Activated CD4-positive, alpha-beta T cell treated with anti-CD3 and anti-CD28 coated beads, Interleukin-2, amount 10 ng/mL, durations not matched to agents 24 days and 14 days (primary cell): ENCODE measurements around the gene MAFG. TPM values are rescaled to one million over a fixed set of nuclear protein-coding genes. Genes with fewer than 3 reads are reported as not detected.

Source experiments
- DNase-seq: peaks from one replicate; pipeline ENCODE4 v3.0.0; 2022
- H3K27ac Mint-ChIP-seq: one replicate; pipeline ENCODE4 v1.8.0; 2022; ENCODE audit warnings: mild to moderate bottlenecking, mixed read lengths
- H3K27me3 Mint-ChIP-seq: one replicate; pipeline ENCODE4 v1.8.0; 2022; ENCODE audit warnings: mixed read lengths
- H3K36me3 Mint-ChIP-seq: one replicate; pipeline ENCODE4 v1.8.0; 2022; ENCODE audit warnings: low read depth, mild to moderate bottlenecking, mixed read lengths
- H3K4me1 Mint-ChIP-seq: one replicate; pipeline ENCODE4 v1.8.0; 2021; ENCODE audit warnings: mixed read lengths
- H3K4me3 Mint-ChIP-seq: one replicate; pipeline ENCODE4 v1.8.0; 2022; ENCODE audit warnings: mild to moderate bottlenecking, moderate library complexity, mixed read lengths
- H3K9me3 Mint-ChIP-seq: one replicate; pipeline ENCODE4 v1.8.0; 2021; ENCODE audit warnings: mixed read lengths
- intact Hi-C: fragments of 100-400 bp; cut with micrococcal nuclease; formaldehyde crosslinking; loops from one replicate; pipeline ENCODE4 v1.15.1; 2023
- total RNA-seq: library from RNA; stranded (reverse); gene quantifications from 2 replicates; pipeline ENCODE4 v1.2.3, GENCODE V29; 2022

Gene MAFG
- total RNA-seq, 1 donor from 2014 or later: 32.5 TPM

DNA sequence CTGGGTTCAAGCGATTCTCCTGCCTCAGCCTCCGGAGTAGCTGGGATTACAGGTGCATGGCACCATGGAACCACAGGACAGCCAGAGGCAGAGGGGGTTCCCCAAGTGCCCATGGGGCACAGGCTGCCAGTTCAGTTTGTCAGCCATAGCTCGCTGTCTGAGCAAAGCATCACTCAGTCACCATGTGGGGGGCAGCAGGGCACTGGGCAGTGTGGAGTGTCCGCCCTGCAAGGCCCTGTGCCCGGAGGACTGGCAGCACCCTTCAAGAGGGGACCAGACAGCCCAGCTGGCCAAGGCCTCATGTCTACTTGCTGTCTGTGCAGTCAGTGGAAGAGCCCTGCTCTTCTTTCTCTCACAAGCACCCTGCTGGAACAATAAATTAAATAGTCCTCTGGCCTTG is 42.6 kb downstream of the MAFG start:
- intact Hi-C loops: no loop called here
- Mint-ChIP-seq H3K4me3 (no peak overlapping the region), H3K27me3 (no peaks in the 10 kb centered on the region), H3K4me1 (peaks cover 13% of the 10 kb centered on the region), H3K36me3 (peaks cover 63% of the 10 kb centered on the region), H3K9me3 (no peaks in the 10 kb centered on the region), H3K27ac (no peak overlapping the region)
- no peak for DNase-seq

DNA sequence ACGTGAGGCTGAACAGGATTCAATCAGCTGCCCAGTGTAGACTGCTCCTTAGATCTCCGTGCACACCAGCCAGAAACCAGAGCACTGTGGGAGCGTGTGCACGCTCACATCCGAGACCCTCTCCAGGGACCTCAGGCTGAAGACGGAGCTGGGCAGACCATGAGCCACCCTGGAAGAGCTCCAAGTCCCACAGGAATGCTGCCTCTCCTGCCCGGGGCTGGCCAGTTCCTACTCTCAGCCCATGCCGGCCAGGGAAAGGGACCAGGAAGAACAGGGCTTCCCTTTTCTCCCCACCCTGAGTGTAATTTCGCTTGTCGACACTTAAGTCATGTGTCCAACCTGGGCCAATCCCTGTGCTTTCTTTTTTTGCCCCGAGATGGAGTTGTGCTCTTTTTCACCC is 43.0 kb downstream of the MAFG start:
- peaks cover 13% of the 10 kb centered on the region for H3K4me1 Mint-ChIP-seq
- no peak for DNase-seq
- H3K27me3 Mint-ChIP-seq: no peaks in the 10 kb centered on the region
- peaks cover 64% of the 10 kb centered on the region for H3K36me3 Mint-ChIP-seq
- peak overlapping the region; percentile 34 for H3K27ac Mint-ChIP-seq
- H3K9me3 Mint-ChIP-seq: no peaks in the 10 kb centered on the region
- intact Hi-C loops: no loop called here
- no peak overlapping the region for H3K4me3 Mint-ChIP-seq

DNA sequence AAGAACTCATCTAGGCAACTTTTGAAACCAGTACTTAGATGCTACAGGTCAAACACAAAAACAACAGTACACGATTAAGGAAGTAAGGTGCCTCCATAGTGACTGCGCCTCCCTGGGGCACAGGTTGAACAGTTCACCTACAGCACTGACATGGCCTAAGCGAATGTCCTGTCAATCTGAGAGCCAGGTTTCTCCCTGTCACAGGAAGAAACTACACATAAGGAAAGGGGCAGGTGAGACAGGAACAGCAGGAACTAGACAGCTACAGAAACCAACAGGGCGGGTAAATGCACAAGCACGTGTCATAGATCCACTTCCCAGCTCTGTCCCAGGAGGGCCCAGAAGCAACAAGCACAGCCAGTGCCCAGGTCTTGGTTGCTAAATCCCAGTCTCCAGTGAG is 48.4 kb downstream of the MAFG start:
- H3K4me1 Mint-ChIP-seq: peaks cover 10% of the 10 kb centered on the region
- H3K4me3 Mint-ChIP-seq: no peak overlapping the region
- intact Hi-C loops: no loop called here
- no peaks in the 10 kb centered on the region for H3K27me3 Mint-ChIP-seq
- H3K27ac Mint-ChIP-seq: no peak overlapping the region
- DNase-seq: no peak
- H3K36me3 Mint-ChIP-seq: peaks cover 41% of the 10 kb centered on the region
- no peaks in the 10 kb centered on the region for H3K9me3 Mint-ChIP-seq

DNA sequence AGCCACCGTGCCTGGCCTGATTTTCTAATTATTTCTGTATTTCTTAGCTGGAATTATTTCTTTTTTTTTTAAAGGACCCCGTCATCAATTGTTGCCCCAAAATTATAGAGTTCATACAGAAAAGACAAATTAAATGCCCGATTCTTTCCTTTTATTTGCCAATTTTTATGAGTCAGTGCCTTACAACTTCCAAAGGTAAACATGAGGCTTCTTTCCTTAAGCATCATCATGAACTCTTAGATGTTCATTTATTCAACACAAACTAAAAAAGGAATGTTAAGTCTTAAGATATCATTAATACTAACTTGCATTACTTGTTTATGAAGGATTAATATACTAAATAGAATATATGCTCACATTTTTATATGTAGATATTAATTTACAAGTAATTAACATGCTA is 49.2 kb downstream of the MAFG start:
- no peak overlapping the region for H3K27ac Mint-ChIP-seq
- no peak for DNase-seq
- peaks cover 15% of the 10 kb centered on the region for H3K4me1 Mint-ChIP-seq
- no peaks in the 10 kb centered on the region for H3K9me3 Mint-ChIP-seq
- no peak overlapping the region for H3K4me3 Mint-ChIP-seq
- peaks cover 40% of the 10 kb centered on the region for H3K36me3 Mint-ChIP-seq
- H3K27me3 Mint-ChIP-seq: no peaks in the 10 kb centered on the region
- intact Hi-C loops: no loop called here

DNA sequence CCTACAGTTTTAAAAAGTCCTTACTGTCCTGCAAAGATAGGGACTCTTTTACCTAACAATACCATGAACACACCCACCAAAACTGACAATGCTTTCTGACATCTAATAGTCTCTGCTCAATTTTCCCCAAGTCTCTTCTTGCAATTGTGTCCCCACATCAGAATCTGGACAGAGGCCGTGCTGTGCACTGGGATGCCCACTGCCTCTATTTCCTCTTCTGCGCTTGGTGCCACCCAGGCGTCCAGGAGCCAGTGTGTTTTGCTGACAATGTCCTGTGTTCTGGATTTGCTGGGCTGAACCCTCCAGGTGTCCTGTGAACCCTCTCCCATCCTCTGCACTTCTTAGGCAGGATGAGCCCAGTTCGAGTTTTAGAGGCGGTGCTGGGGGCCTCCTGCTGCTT is 50.0 kb downstream of the MAFG start:
- H3K36me3 Mint-ChIP-seq: peaks cover 41% of the 10 kb centered on the region
- no peaks in the 10 kb centered on the region for H3K9me3 Mint-ChIP-seq
- H3K27me3 Mint-ChIP-seq: no peaks in the 10 kb centered on the region
- intact Hi-C loops: no loop called here
- peaks cover 20% of the 10 kb centered on the region for H3K4me1 Mint-ChIP-seq
- DNase-seq: no peak
- peak overlapping the region; percentile 25 for H3K27ac Mint-ChIP-seq
- no peak overlapping the region for H3K4me3 Mint-ChIP-seq

DNA sequence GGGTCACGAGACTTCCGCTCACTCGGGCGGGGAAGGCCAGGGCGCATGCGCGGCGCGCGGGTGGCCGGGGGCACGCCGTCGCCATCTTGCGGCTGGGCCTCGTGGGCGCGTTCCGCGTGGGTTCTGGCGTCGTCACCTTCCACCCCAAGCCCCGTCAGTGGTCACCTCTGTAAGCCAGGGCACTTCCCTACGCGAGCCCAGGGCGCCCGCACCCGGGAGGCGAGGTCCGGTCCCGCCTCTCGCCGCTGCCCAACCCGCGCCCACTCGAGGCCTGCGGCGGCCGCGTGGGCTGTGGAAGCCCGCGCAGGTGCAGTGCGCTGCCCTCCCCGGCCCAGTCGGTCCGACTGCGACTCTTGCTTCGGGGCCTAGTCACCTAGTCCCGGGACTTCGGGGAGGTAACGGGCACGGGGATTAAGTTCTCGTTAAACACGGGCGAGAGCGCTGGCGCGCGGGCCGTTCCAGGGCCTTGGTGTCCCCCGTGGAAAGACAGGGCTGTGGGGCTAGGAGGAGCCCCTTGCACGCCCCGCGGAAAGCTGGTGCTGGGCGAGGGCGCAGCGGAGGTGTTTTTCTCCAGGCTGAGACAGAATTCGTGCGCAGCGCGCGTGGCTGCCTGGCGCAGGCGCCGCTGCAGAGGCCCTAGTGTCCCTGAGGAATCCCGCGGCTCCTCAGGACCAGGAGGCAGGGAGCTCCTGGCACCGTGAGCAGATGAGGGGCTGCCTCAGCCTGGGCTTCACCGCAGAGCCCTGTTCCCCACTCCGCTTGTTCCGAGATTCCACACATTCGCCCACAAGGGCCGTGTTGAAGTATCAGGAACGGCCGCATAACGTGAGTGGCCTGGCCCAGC is 55.9 kb downstream of the MAFG start:
- peak overlapping the region; percentile 96 for H3K27ac Mint-ChIP-seq
- peak; percentile 99 for DNase-seq
- H3K9me3 Mint-ChIP-seq: no peaks in the 10 kb centered on the region
- H3K4me3 Mint-ChIP-seq: peak overlapping the region; percentile 87
- intact Hi-C loops: loop anchor here (5.0 kb wide), 2 partner anchors 56 to 359 kb away; partner anchors contain the start of genes ACTG1 and MAFG
- peaks cover 31% of the 10 kb centered on the region for H3K4me1 Mint-ChIP-seq
- peaks cover 29% of the 10 kb centered on the region for H3K36me3 Mint-ChIP-seq
- H3K27me3 Mint-ChIP-seq: no peaks in the 10 kb centered on the region

DNA sequence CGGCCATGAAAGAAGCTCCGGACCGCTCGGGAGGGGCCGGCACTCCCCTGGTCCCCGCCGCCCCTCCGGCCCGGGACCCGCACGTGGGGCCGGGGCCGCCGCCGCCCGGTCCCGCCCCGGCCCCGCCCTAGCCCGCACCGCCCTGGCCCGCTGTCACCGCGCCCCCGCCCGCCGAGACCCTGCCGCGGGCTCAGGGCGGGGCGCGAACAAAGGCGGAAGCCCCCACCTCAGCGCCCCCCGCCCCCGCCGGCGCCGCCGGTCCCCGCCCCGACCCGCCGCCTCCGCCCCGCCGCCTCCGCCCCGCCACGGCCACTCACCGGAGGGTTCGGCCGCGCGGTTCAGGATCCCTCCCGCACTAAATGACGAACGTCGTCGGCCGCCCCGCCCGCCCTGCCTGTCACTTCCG is 56.6 kb downstream of the MAFG start, which contains the start of gene ARHGDIA:
Gene ARHGDIA (minus strand): TSS at position 357 of the 406 bp plus-strand sequence. CDS start 1,407 bp downstream, outside the sequence.
- Mint-ChIP-seq H3K27ac (peak within 1 kb of the TSS; percentile 96), H3K36me3 (peaks cover 30% of the 10 kb centered on the region), H3K4me1 (peaks cover 35% of the 10 kb centered on the region), H3K9me3 (no peaks in the 10 kb centered on the region), H3K27me3 (no peaks in the 10 kb centered on the region), H3K4me3 (peak within 1 kb of the TSS; percentile 92)
- intact Hi-C loops: loop anchor here (1.0 to 5.0 kb wide), 4 partner anchors 10 to 359 kb away; partner anchors contain the start of genes ACTG1, ALYREF, ANAPC11 and MAFG
- DNase-seq: no peak

DNA sequence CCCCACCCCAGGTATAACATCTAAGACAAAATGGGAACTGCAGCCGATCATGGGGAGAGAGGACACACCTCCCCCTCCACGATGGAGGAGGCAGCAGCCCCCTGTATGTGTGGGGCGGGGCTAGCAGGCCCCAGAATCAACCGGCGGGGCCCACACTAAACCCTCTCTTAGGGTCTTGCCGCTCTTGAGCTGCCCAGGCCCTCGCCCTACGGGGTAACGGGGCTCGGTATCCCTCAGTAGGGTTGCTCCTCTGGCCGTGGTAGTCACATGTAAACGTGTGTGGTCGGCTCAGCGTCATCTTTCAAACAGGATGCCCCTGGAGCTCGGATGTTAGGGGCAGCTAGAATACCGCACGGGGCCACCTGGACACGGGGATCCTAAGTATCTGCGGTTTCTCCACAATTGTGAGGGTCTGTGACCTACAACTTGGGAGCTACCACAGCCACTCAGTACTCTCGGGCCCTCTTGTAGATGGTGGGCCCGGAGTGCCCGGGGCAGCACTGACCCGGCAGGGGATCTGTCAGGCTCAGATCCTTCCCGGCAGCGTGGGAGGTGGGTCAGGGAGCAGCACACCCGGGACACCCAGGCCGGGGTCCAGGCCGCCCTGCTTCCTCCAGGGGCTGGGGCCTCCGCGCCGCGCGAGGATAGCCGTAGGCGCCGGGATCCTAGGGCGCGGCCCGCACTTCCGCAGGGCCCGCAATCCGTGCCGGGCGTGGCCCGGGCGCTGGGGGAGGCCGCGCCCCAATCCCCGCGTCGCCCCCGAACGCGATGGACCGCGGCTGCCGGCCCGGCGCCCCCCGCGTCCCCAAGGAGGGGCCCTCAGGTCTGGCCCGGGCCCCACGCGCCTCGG is 57.2 kb downstream of the MAFG start:
- no peaks in the 10 kb centered on the region for H3K9me3 Mint-ChIP-seq
- peak overlapping the region; percentile 92 for H3K4me3 Mint-ChIP-seq
- H3K36me3 Mint-ChIP-seq: peaks cover 35% of the 10 kb centered on the region
- peak overlapping the region; percentile 91 for H3K27ac Mint-ChIP-seq
- intact Hi-C loops: loop anchor here (1.0 to 5.0 kb wide), 4 partner anchors 9 to 358 kb away; partner anchors contain the start of genes ACTG1, ALYREF, ANAPC11 and MAFG
- DNase-seq: peak; percentile 85
- H3K4me1 Mint-ChIP-seq: peaks cover 38% of the 10 kb centered on the region
- no peaks in the 10 kb centered on the region for H3K27me3 Mint-ChIP-seq

DNA sequence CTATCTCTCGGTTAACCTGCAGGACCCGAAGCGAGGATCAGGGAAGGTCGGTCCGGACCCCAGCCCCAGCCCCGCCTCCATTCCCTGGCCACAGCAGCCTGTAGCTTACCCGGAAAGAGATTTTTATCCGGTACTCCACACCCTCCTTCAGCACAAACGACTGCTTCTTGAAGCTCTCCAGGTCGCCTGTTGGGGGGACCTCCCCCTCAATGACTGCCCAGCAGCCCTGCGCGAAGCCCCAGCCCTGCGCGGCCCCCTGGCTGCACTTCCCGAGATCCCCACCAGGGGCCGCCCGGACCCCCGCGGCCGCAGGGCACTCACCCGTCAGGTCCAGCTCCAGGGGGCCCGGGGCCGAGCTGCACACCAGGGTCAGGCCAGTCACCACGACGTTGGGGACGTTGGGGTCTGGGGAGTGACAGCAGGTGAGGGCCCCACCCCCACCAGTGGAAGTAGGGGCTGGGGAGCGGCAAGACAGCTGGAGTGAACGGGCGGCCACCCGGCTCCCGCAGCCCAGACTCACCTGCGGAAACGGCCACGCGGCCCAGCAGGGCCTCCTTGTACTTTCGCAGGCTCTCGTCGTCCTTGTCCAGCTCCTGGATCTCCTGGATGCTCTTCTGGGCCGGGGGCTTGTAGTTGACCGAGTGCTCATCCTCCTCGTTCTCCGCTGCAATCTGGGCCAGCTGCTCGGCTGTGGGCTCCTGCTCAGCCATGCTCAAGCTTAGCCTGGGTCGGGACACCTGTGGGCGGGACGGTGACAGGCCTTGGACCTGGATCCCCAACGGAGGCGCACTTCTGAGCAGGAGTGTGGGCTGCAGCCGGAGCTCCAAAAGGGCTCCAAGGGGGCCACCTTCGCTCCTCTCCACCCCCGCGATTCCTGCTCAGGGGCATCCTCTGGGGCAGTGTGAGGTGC is 58.1 kb downstream of the MAFG start:
- H3K9me3 Mint-ChIP-seq: no peaks in the 10 kb centered on the region
- H3K36me3 Mint-ChIP-seq: peaks cover 41% of the 10 kb centered on the region
- peak; percentile 80 for DNase-seq

DNA sequence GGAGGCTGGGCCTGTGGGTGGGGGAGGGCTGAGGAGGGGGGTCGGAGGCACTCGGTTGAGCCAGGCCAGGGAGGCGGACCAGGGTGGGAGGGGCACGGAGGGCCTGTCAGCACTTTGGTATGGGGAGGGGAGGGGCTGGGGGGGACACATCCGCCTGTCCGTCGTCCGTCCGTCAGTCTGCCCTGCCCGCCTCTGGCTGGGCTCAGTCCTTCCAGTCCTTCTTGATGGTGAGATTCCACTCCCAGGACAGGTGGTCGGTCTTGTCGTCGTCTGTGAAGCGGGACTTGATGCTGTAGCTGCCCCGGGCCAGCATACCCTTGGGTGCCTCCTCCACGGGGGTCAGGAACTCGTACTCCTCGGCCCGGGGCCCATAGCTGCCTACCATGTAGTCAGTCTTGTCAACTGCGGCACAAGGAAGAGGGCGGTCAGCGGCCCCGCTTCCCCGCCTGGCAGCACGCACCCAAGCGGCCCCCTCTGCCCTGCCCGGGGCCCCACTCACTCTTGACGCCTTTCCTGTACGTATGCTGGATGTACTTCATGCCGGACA is 58.8 kb downstream of the MAFG start:
- H3K9me3 Mint-ChIP-seq: no peaks in the 10 kb centered on the region
- peak overlapping the region; percentile 92 for H3K4me3 Mint-ChIP-seq
- no peak for DNase-seq
- H3K27me3 Mint-ChIP-seq: no peaks in the 10 kb centered on the region
- peak overlapping the region; percentile 91 for H3K27ac Mint-ChIP-seq
- intact Hi-C loops: no loop called here
- peaks cover 34% of the 10 kb centered on the region for H3K4me1 Mint-ChIP-seq
- H3K36me3 Mint-ChIP-seq: peaks cover 45% of the 10 kb centered on the region

More for the DNA sequence above, 58.1 kb downstream of the MAFG start:
- peak overlapping the region; percentile 91 for H3K27ac Mint-ChIP-seq
- intact Hi-C loops: loop anchor here (1.0 to 5.0 kb wide), 4 partner anchors 8 to 357 kb away; partner anchors contain the start of genes ACTG1, ALYREF, ANAPC11 and MAFG
- H3K4me1 Mint-ChIP-seq: peaks cover 37% of the 10 kb centered on the region
- H3K4me3 Mint-ChIP-seq: peak overlapping the region; percentile 92
- no peaks in the 10 kb centered on the region for H3K27me3 Mint-ChIP-seq
